Stimulated activated CD8-positive, alpha-beta memory T cell treated with anti-CD3 and anti-CD28 coated beads, Interleukin-7, amount 100 ng/mL, for 4 hours (primary cell): ENCODE results near the gene SOX14.

Experiments
- DNase-seq, 2 donors: peaks; one replicate each; pipeline ENCODE4 v3.0.0-alpha.2; 2020; ENCODE audit warnings: low read depth in 2 of 2

SOX14 gene

GRCh38 chr3:137764001-137764433 lies at the start of gene SOX14:
SOX14 (plus strand) TSS chr3:137764315; CDS start chr3:137764785, 470 bp downstream.
- no peak for DNase-seq

GRCh38 chr3:137714551-137714950 lies 49.6 kb upstream of the SOX14 start:
- no peak for DNase-seq

GRCh38 chr3:137724240-137724639 lies 39.9 kb upstream of the SOX14 start:
- no peak for DNase-seq

GRCh38 chr3:137737208-137737607 lies 26.9 kb upstream of the SOX14 start:
- DNase-seq, result no peak

GRCh38 chr3:137738710-137739109 lies 25.4 kb upstream of the SOX14 start:
- DNase-seq, result no peak

- no peak for DNase-seq
Observed at GRCh38 chr3:137743608-137744007, 20.5 kb upstream of the SOX14 start.

- no peak for DNase-seq
Observed at GRCh38 chr3:137746808-137747207, 17.3 kb upstream of the SOX14 start.

- DNase-seq, result no peak
Observed at GRCh38 chr3:137759505-137759904, 4.6 kb upstream of the SOX14 start.

- DNase-seq, result no peak
Observed at GRCh38 chr3:137760341-137761098, 3.6 kb upstream of the SOX14 start.

GRCh38 chr3:137761099-137761562 lies 3.0 kb upstream of the SOX14 start:
- no peak for DNase-seq

GRCh38 chr3:137761563-137762503 lies 2.3 kb upstream of the SOX14 start:
- DNase-seq, result no peak

GRCh38 chr3:137762674-137763593 lies 1.2 kb upstream of the SOX14 start:
- no peak for DNase-seq

GRCh38 chr3:137763594-137763938 lies 549 bp upstream of the SOX14 start:
- DNase-seq, result no peak

- no peak for DNase-seq
Observed at GRCh38 chr3:137764563-137765309, 621 bp downstream of the SOX14 start.

- no peak for DNase-seq
Observed at GRCh38 chr3:137765310-137766033, 1.4 kb downstream of the SOX14 start.

- no peak for DNase-seq
Observed at GRCh38 chr3:137766041-137766875, 2.1 kb downstream of the SOX14 start.

GRCh38 chr3:137766876-137767537 lies 2.9 kb downstream of the SOX14 start:
- no peak for DNase-seq

GRCh38 chr3:137767538-137768360 lies 3.6 kb downstream of the SOX14 start:
- no peak for DNase-seq
